Peyer's patch (tissue), 4 donors: ENCODE results near the gene ALDH2. TPM values are rescaled to one million over a fixed set of nuclear protein-coding genes. Genes with fewer than 3 reads are reported as not detected.

Experiments
- DNase-seq, 3 donors: peaks; one replicate each; pipeline ENCODE4 v3.0.0-alpha.2; 2017 to 2019
- H3K27ac ChIP-seq, 4 donors: fragments of 200-600 bp; sonication (generic); one replicate each; pipeline ENCODE4 v1.5.1; 2016 to 2019
- H3K27me3 ChIP-seq, 2 donors: fragments of 200-600 bp; sonication (generic); one replicate each; pipeline ENCODE4 v1.5.1; 2019
- H3K36me3 ChIP-seq, 3 donors: fragments of 200-600 bp; sonication (generic); one replicate each; pipeline ENCODE4 v1.5.1; 2016 to 2019
- H3K4me1 ChIP-seq, 4 donors: fragments of 200-600 bp; sonication (generic); one replicate each; pipeline ENCODE4 v1.5.1; 2016 to 2019
- H3K4me3 ChIP-seq, 4 donors: fragments of 200-600 bp; sonication (generic); 1 replicate in 3 of 4; 2 replicates in 1 of 4; pipeline ENCODE4 v1.5.1; 2016 to 2019; ENCODE audit warnings: mild to moderate bottlenecking in 1 of 4
- H3K9me3 ChIP-seq, 4 donors: fragments of 200-600 bp; sonication (generic); one replicate each; pipeline ENCODE4 v1.5.1; 2016 to 2019; ENCODE audit warnings: mild to moderate bottlenecking in 1 of 4
- CTCF ChIP-seq, 6 experiments: fragments of 450-650 bp in 4 of 6; fragments of 200-600 bp in 2 of 6; sonication (generic) in 1 of 6; IDR thresholded peaks; one replicate each; pipeline ENCODE4 v1.5.1; 2017 to 2019; ENCODE audit warnings: antibody characterized with exemption in 6 of 6, mild to moderate bottlenecking in 3 of 6, moderate library complexity in 1 of 6
- POLR2A ChIP-seq, 2 donors: fragments of 450-650 bp; IDR thresholded peaks; one replicate each; pipeline ENCODE4 v1.5.1; 2017; ENCODE audit warnings: antibody characterized with exemption in 2 of 2, mild to moderate bottlenecking in 2 of 2, moderate library complexity in 2 of 2
- total RNA-seq, 4 donors: library from RNA; depleted of rRNA; stranded (reverse); fragments of >200 nt; gene quantifications; one replicate each; pipeline ENCODE4 v1.1.0, GENCODE V29; 2016

Gene ALDH2
- total RNA-seq, 4 donors from 2014 or later, result 118 to 215 (median 177) TPM

DNA sequence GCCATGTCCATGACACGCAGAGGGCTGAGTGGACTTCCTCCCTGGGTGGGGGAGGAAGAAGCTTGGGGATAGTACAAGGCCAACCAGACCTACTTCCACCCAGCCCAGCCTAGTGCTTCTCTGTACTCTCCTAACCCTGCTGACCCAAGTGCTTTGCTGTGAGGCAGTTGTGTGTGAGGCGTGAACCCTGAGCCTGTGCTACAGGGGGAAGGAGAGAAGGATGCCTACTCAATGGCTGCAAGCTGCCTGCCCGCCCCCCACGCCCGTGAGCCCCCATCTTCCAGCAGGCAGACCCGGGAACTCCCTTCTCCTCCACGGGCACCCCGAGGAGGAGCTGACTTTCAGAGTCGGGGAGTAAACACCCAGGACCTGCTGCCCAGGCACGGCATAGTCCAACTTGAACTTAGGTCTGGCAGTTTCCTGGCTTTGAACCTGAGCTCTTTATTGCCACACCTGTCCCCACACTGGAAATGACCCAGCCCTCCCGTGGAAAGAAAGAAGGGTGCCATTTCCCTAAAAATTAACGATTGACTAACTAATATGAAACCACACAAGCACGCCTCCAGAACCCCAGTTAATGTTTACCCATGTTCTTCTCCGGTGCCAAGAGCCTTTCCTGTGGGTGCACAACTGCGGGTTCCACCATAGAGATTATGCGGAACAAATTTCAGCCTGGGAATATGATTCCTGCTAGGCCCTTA lies 10.8 kb downstream of the ALDH2 start:
- no peaks in the 10 kb centered on the region for H3K9me3 ChIP-seq
- peak overlapping the region in 3 of 4 donors; percentile 68 to 99 (median 93) for H3K27ac ChIP-seq
- H3K4me1 ChIP-seq, result peaks cover 0 to 74% (median 34%) of the 10 kb centered on the region in 4 donors
- TF ChIP-seq POLR2A (IDR thresholded peaks at IDR 0.05), result peak in 1 of 2 donors; percentile 54
- TF ChIP-seq CTCF (IDR thresholded peaks at IDR 0.05), result no peak
- peak in 2 of 3 donors; percentile 83 to 84 for DNase-seq
- no peaks in the 10 kb centered on the region for H3K27me3 ChIP-seq
- H3K36me3 ChIP-seq, result peaks cover 0 to 14% (median 0%) of the 10 kb centered on the region in 3 donors
- H3K4me3 ChIP-seq, result peak overlapping the region in 1 of 4 donors; percentile 30

DNA sequence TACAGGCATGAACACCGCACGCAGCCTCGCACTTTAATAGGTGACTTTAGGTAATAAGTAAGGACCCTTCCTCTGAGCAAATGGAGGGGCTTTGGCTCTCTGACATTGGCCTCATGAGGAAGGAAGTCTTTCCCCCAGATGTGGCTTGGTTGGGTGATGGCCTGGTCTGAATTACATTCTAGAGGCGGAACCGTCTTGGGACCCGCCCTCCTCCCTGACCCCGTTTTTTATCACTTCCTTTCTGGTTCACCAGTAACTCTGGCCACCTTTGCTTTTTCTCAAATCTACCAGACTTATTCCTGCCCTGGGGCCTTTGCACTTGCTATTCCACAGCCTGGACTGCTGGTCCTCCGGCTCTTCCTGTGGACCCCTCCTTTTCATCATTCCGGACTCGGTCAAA lies 13.4 kb downstream of the ALDH2 start:
- Histone ChIP-seq H3K36me3 (peaks cover 0 to 41% (median 0%) of the 10 kb centered on the region in 3 donors), H3K4me1 (peaks cover 0 to 54% (median 16%) of the 10 kb centered on the region in 4 donors), H3K27ac (peak overlapping the region in 3 of 4 donors; percentile 62 to 93 (median 72))

DNA sequence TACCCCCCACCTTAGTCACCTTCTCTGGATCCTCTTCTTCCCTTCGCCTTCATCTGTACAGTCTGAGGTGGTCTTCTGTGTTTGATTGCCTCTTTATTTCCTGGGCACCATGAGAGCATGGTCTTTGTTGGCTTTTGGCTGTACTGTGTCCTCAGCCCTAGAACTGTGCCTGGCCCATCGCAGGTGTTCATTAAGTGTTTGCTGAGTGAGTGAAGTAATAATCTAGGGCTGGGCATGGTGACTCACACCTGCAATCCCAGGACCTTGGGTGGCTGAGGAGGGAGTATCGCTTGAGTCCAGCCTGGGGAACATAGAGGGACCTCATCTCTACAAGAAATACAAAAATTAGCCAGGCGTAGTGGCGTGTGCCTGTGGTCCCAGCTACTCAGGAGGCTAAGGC lies 13.9 kb downstream of the ALDH2 start:
- H3K4me1 ChIP-seq, result peaks cover 0 to 49% (median 14%) of the 10 kb centered on the region in 4 donors
- TF ChIP-seq CTCF (IDR thresholded peaks at IDR 0.05) (no peak), POLR2A (IDR thresholded peaks at IDR 0.05) (peak in 1 of 2 donors; percentile 63)

More for the DNA sequence above, 13.4 kb downstream of the ALDH2 start:
- Histone ChIP-seq H3K4me3 (no peak overlapping the region), H3K27me3 (no peaks in the 10 kb centered on the region), H3K9me3 (no peaks in the 10 kb centered on the region)
- TF ChIP-seq POLR2A (IDR thresholded peaks at IDR 0.05), result no peak
- TF ChIP-seq CTCF (IDR thresholded peaks at IDR 0.05), result no peak
- DNase-seq, result peak in 1 of 3 donors; percentile 62

GRCh38 chr12:111781085-111781658 lies 14.4 kb downstream of the ALDH2 start:
- H3K27me3 ChIP-seq, result no peaks in the 10 kb centered on the region
- no peak overlapping the region for H3K4me3 ChIP-seq
- no peak for TF ChIP-seq CTCF (IDR thresholded peaks at IDR 0.05)
- no peak for TF ChIP-seq POLR2A (IDR thresholded peaks at IDR 0.05)
- peaks cover 0 to 44% (median 11%) of the 10 kb centered on the region in 4 donors for H3K4me1 ChIP-seq
- H3K27ac ChIP-seq, result peak overlapping the region in 3 of 4 donors; percentile 62 to 93 (median 72)
- H3K9me3 ChIP-seq, result no peaks in the 10 kb centered on the region
- peaks cover 0 to 49% (median 0%) of the 10 kb centered on the region in 3 donors for H3K36me3 ChIP-seq
- DNase-seq, result peak in 1 of 3 donors; percentile 60

More for the DNA sequence above, 13.9 kb downstream of the ALDH2 start:
- Histone ChIP-seq H3K4me3 (no peak overlapping the region), H3K9me3 (no peaks in the 10 kb centered on the region), H3K36me3 (peaks cover 0 to 45% (median 0%) of the 10 kb centered on the region in 3 donors), H3K27ac (peak overlapping the region in 3 of 4 donors; percentile 62 to 93 (median 72)), H3K27me3 (no peaks in the 10 kb centered on the region)
- peak in 1 of 3 donors; percentile 85 for DNase-seq

DNA sequence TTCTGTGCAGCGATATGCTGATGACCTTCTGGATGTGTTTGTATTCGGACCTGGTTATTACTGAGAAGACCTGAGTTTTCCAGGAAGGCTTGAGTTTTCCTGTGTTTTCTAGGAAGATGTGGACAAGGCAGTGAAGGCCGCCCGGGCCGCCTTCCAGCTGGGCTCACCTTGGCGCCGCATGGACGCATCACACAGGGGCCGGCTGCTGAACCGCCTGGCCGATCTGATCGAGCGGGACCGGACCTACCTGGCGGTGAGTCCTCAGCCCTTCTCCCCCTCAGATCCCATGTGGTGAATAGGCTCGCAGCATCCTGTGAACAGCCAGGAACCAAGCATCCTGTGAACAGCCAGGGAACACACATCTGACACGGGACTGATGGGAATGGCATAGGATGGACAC lies 16.3 kb downstream of the ALDH2 start:
- Histone ChIP-seq H3K4me1 (peaks cover 0 to 25% (median 3%) of the 10 kb centered on the region in 4 donors), H3K27ac (no peak overlapping the region), H3K27me3 (no peaks in the 10 kb centered on the region), H3K36me3 (peaks cover 0 to 65% (median 0%) of the 10 kb centered on the region in 3 donors), H3K4me3 (no peak overlapping the region), H3K9me3 (no peaks in the 10 kb centered on the region)
- TF ChIP-seq POLR2A (IDR thresholded peaks at IDR 0.05) (no peak), CTCF (IDR thresholded peaks at IDR 0.05) (no peak)
- no peak for DNase-seq
